ENCODE data around the gene BTBD19. TPM values are rescaled to one million over a fixed set of nuclear protein-coding genes. Genes with fewer than 3 reads are reported as not detected.
A peak's percentile ranks its signal among the peaks of the same experiment; 100 is the strongest.
"Not testable (repeated sequence)": the region's sequence is repeated elsewhere in the genome, so short reads cannot be mapped to it uniquely, and the experiment has no call there.

The BTBD19 gene
- total RNA-seq, 1 donor from 2014 or later: 4.4 TPM

DNA sequence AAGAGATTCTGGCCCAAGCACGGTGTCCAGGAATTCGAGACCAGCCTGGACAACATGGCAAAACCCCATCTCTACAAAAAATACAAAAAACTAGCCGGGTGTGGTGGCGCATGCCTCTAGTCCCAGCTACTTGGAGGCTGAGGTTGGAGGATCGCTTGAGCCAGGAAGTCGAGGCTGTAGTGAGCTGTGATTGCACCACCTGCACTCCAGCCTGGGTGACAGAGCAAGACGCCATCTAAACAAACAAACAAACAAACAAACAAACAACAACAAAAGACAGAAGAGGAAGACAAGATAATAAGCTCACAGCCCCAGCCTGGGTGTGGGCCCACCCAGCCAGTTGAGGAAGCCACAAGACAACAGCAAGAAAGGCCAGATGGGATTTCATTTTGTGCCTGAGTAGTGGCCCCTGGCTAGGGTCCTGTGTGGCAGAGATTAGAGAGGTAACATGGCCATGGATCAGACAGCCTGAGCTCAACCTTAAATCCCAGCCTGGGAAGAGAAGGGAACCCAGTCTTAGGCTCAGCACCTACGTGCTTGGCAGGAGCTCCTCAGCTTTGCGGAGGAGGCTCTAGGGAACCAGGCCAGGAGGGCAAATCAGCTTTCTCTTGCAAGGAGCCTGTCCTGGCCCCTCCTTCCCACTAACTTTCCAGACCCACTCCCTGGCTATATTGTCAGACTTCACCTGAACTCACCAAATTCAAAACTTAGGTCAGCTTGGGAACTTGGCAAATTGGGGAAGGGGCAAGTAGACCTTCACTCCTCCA is 15.4 kb upstream of the BTBD19 start:
- H3K36me3 ChIP-seq (ENCODE audit: control insufficient read depth, insufficient read depth, low read length): no peaks in the 10 kb centered on the region
- no peak for DNase-seq (ENCODE audit: low read depth)
- TF ChIP-seq, protein P1, sequence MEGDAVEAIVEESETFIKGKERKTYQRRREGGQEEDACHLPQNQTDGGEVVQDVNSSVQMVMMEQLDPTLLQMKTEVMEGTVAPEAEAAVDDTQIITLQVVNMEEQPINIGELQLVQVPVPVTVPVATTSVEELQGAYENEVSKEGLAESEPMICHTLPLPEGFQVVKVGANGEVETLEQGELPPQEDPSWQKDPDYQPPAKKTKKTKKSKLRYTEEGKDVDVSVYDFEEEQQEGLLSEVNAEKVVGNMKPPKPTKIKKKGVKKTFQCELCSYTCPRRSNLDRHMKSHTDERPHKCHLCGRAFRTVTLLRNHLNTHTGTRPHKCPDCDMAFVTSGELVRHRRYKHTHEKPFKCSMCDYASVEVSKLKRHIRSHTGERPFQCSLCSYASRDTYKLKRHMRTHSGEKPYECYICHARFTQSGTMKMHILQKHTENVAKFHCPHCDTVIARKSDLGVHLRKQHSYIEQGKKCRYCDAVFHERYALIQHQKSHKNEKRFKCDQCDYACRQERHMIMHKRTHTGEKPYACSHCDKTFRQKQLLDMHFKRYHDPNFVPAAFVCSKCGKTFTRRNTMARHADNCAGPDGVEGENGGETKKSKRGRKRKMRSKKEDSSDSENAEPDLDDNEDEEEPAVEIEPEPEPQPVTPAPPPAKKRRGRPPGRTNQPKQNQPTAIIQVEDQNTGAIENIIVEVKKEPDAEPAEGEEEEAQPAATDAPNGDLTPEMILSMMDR (IDR thresholded peaks at IDR 0.05; ENCODE audit: insufficient read depth, low read length, poor library complexity, severe bottlenecking): no peak
- no peak overlapping the region for H3K4me3 ChIP-seq (ENCODE audit: low read depth, low read length)
- no peaks in the 10 kb centered on the region for H3K27me3 ChIP-seq (ENCODE audit: control insufficient read depth, insufficient read depth, low read length)

DNA sequence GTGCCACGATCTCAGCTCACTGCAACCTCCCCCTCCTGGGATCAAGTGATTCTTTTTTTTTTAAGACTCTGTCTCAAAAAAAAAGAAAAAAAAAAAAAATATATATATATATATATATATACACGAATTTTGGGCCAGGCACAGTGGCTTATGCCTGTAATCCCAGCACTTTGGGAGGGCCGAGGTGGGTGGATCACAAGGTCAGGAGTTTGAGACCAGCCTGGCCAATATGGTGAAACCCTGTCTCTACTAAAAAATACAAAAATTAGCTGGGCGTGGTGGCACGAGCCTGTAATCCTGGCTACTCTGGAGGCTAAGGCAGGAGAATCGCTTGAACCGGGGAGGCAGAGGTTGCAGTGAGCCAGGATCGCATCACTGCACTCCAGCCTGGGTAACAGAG is 10.4 kb upstream of the BTBD19 start:
- not testable (repeated sequence) for H3K36me3 ChIP-seq (ENCODE audit: control insufficient read depth, insufficient read depth, low read length); DNase-seq (ENCODE audit: low read depth); H3K4me3 ChIP-seq (ENCODE audit: low read depth, low read length); H3K27me3 ChIP-seq (ENCODE audit: control insufficient read depth, insufficient read depth, low read length)

DNA sequence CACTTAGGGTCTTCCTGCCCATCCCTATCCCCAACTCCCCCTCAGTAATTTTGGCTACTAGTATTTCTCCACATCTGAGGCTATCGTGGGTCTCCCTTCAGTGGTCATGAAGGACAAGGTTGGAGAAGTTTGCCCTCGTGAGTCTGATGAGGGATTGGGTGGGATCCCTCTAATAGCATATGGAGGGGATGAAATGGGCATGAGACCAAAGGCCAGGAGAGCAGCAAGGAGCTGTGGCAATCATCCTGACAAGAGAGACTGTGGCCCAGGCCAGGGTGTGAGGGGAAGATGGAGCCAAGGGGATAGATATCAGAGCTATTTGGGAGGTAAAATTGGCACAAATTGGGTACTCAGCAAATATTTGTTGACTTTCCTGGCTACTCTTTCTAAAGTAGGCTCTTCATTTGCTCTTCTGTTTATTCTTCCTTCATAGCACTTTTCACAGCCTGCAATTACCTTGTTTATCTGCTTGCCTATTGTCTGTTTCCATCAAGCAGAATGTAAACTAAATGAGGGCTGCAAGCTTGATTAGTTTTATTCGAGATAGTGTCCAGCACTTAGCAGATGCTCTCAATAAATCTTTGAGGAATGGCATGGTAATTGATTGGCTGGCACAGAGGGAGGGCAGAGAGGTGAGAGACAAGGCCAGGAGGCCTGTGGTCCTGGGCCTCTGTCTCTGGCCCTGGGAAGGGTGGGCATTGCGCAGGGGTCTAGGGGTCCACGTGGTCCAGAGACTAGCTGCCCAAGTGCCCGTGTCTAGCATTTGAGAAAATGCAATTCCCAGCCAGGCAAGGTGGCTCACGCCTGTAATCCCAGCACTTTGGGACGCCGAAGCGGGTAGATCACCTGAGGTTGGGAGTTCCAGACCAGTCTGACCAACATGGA is 9.6 kb upstream of the BTBD19 start:
- Histone ChIP-seq H3K36me3 (ENCODE audit: control insufficient read depth, insufficient read depth, low read length) (peaks cover 6% of the 10 kb centered on the region), H3K4me3 (ENCODE audit: low read depth, low read length) (no peak overlapping the region), H3K27me3 (ENCODE audit: control insufficient read depth, insufficient read depth, low read length) (no peaks in the 10 kb centered on the region)
- DNase-seq (ENCODE audit: low read depth): no peak
- TF ChIP-seq, protein P1 (IDR thresholded peaks at IDR 0.05; ENCODE audit: insufficient read depth, low read length, poor library complexity, severe bottlenecking): no peak

DNA sequence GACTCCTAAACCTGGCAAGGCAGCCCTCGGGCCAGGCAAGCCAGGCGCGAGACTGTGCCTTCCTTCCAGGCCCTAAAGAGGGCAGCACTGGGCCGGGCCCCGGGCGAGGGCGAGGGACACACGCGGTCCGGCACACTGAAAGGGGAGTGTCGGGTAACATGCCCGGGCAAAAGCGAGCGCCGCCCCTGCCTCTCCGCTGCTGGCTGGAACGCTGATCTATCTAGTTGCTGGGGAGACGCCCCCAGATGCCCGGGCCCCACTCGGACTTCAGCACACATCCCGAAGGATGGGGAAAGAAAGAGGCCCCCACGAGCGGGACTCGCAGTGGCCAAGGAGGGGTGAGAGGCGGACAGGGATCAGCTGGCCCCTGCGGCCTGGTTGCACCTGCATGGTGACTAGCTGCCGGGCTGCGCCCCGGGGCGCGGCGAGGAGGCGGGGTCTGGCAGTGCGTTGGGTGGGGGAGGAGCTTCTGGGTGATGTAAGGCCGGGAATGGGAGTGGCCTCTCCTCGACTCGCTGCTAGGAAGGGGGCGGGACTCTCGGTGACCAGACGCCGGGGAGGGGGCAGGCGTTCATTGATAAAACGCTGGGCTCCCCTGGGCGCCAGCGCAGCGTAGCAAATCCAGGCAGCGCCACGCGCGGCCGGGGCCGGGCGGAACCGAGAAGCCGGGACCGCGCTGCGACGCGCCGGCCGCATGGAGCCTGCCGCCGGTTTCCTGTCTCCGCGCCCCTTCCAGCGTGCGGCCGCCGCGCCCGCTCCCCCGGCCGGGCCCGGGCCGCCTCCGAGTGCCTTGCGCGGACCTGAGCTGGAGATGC is 8.3 kb upstream of the BTBD19 start, which contains the start of gene PLK3:
PLK3 (plus strand) TSS at position 608 of the 815 bp plus-strand sequence; CDS start at position 695, 87 bp downstream.
- peak within 1 kb of the TSS; percentile 70 for H3K4me3 ChIP-seq (ENCODE audit: low read depth, low read length)
- peak; percentile 76 for DNase-seq (ENCODE audit: low read depth)
- TF ChIP-seq, protein P1 (IDR thresholded peaks at IDR 0.05; ENCODE audit: insufficient read depth, low read length, poor library complexity, severe bottlenecking): peak; percentile 98
- H3K36me3 ChIP-seq (ENCODE audit: control insufficient read depth, insufficient read depth, low read length): peaks cover 8% of the 10 kb centered on the region
- H3K27me3 ChIP-seq (ENCODE audit: control insufficient read depth, insufficient read depth, low read length): no peaks in the 10 kb centered on the region

DNA sequence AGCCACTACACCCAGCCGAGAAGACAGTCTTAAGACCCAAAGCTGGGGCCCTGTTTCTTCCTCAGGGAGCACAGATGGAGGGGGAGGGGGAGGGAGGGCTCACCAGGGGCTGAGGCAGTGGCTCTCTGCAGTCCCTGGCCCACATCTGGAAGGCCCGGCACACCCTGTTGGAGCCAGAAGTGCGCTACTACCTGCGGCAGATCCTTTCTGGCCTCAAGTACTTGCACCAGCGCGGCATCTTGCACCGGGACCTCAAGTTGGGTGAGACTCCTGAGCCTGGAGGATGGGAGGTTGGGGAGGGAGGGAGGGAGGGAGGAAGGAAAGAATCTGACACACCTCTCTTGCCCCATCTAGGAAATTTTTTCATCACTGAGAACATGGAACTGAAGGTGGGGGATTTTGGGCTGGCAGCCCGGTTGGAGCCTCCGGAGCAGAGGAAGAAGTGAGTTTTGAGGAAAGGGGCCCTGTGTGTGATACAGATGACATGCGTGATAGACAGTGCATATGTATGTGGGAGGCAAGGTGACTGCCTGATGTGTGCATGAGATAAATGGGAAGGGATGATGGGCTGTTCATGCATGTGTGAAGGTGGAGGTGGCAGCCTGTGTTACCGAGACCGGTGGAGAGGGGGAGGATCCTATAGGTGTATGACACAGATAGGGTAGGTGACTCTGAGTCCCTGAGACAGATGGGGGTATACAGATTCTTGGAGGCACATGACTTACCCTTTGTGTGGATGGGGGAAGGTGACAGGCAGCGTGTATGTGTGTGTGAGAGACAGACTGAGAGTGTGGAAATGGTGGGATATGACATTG is 6.6 kb upstream of the BTBD19 start:
- Histone ChIP-seq H3K4me3 (ENCODE audit: low read depth, low read length) (peak overlapping the region; percentile 37), H3K27me3 (ENCODE audit: control insufficient read depth, insufficient read depth, low read length) (no peaks in the 10 kb centered on the region), H3K36me3 (ENCODE audit: control insufficient read depth, insufficient read depth, low read length) (peaks cover 11% of the 10 kb centered on the region)
- DNase-seq (ENCODE audit: low read depth): no peak
- TF ChIP-seq, protein P1 (IDR thresholded peaks at IDR 0.05; ENCODE audit: insufficient read depth, low read length, poor library complexity, severe bottlenecking): no peak

Data from kidney epithelial cell (primary cell).